Nephron (organoid): ENCODE results near the gene CCDC3.

Experiments
- H3K27ac Mint-ChIP-seq, 3 experiments: 2 replicates each; pipeline ENCODE4 v1.8.0; 2020; ENCODE audit warnings: mixed read lengths in 3 of 3, mild to moderate bottlenecking in 2 of 3, moderate library complexity in 1 of 3
- H3K27me3 Mint-ChIP-seq: 2 replicates; pipeline ENCODE4 v1.8.0; 2021; ENCODE audit warnings: low read depth, mild to moderate bottlenecking, moderate library complexity, mixed read lengths
- H3K36me3 Mint-ChIP-seq: 2 replicates; pipeline ENCODE4 v1.8.0; 2020; ENCODE audit warnings: low read depth, mixed read lengths
- H3K4me1 Mint-ChIP-seq: 2 replicates; pipeline ENCODE4 v1.8.0; 2020; ENCODE audit warnings: mixed read lengths
- H3K4me3 Mint-ChIP-seq, 3 experiments: 2 replicates each; pipeline ENCODE4 v1.8.0; 2020; ENCODE audit warnings: mild to moderate bottlenecking in 3 of 3, mixed read lengths in 3 of 3, moderate library complexity in 2 of 3
- H3K9me3 Mint-ChIP-seq: 2 replicates; pipeline ENCODE4 v1.8.0; 2020; ENCODE audit warnings: mixed read lengths
- CTCF ChIP-seq, 3 experiments: fragments of 200-600 bp; sonication (generic); IDR thresholded peaks; one replicate each; pipeline ENCODE4 v1.5.0; 2021; ENCODE audit warnings: antibody characterized with exemption in 3 of 3; ENCODE audit not compliant: unreplicated experiment in 3 of 3

The CCDC3 gene

GRCh38 chr10:13026873-13027272 is 25.4 kb upstream of the CCDC3 start:
- Mint-ChIP-seq H3K9me3 (peaks cover 41% of the 10 kb centered on the region), H3K4me1 (no peaks in the 10 kb centered on the region), H3K36me3 (no peaks in the 10 kb centered on the region), H3K27me3 (no peaks in the 10 kb centered on the region), H3K4me3 (no peak overlapping the region), H3K27ac (no peak overlapping the region)
- TF ChIP-seq CTCF (IDR thresholded peaks at IDR 0.05; ENCODE audit: unreplicated experiment in 3 of 3), result no peak

GRCh38 chr10:13023754-13024153 is 22.2 kb upstream of the CCDC3 start:
- H3K4me1 Mint-ChIP-seq, result no peaks in the 10 kb centered on the region
- peaks cover 33% of the 10 kb centered on the region for H3K9me3 Mint-ChIP-seq
- H3K27ac Mint-ChIP-seq, result no peak overlapping the region
- no peaks in the 10 kb centered on the region for H3K36me3 Mint-ChIP-seq
- no peak overlapping the region for H3K4me3 Mint-ChIP-seq
- TF ChIP-seq CTCF (IDR thresholded peaks at IDR 0.05; ENCODE audit: unreplicated experiment in 3 of 3), result no peak
- H3K27me3 Mint-ChIP-seq, result no peaks in the 10 kb centered on the region

GRCh38 chr10:13019280-13019679 is 17.8 kb upstream of the CCDC3 start:
- Mint-ChIP-seq H3K36me3 (no peaks in the 10 kb centered on the region), H3K27ac (no peak overlapping the region), H3K4me3 (no peak overlapping the region), H3K4me1 (peaks cover 16% of the 10 kb centered on the region), H3K27me3 (no peaks in the 10 kb centered on the region), H3K9me3 (peaks cover 14% of the 10 kb centered on the region)
- TF ChIP-seq CTCF (IDR thresholded peaks at IDR 0.05; ENCODE audit: unreplicated experiment in 3 of 3), result no peak

- no peaks in the 10 kb centered on the region for H3K27me3 Mint-ChIP-seq
- H3K4me3 Mint-ChIP-seq, result no peak overlapping the region
- H3K4me1 Mint-ChIP-seq, result peaks cover 16% of the 10 kb centered on the region
- no peak for TF ChIP-seq CTCF (IDR thresholded peaks at IDR 0.05; ENCODE audit: unreplicated experiment in 3 of 3)
- H3K36me3 Mint-ChIP-seq, result no peaks in the 10 kb centered on the region
- peaks cover 15% of the 10 kb centered on the region for H3K9me3 Mint-ChIP-seq
- H3K27ac Mint-ChIP-seq, result peak overlapping the region; percentile 79 to 93 (median 81)
These were observed 16.7 kb upstream of the CCDC3 start for GRCh38 chr10:13018171-13018570.

- H3K4me1 Mint-ChIP-seq, result peaks cover 16% of the 10 kb centered on the region
- TF ChIP-seq CTCF (IDR thresholded peaks at IDR 0.05; ENCODE audit: unreplicated experiment in 3 of 3), result no peak
- peak overlapping the region; percentile 69 to 96 (median 90) for H3K27ac Mint-ChIP-seq
- H3K4me3 Mint-ChIP-seq, result no peak overlapping the region
- no peaks in the 10 kb centered on the region for H3K27me3 Mint-ChIP-seq
- peaks cover 6% of the 10 kb centered on the region for H3K36me3 Mint-ChIP-seq
- peaks cover 19% of the 10 kb centered on the region for H3K9me3 Mint-ChIP-seq
These were observed 15.4 kb upstream of the CCDC3 start for GRCh38 chr10:13016886-13017285.

GRCh38 chr10:13016426-13016825 is 14.9 kb upstream of the CCDC3 start:
- H3K4me1 Mint-ChIP-seq, result peaks cover 16% of the 10 kb centered on the region
- H3K27ac Mint-ChIP-seq, result peak overlapping the region; percentile 69 to 96 (median 90)
- H3K36me3 Mint-ChIP-seq, result peaks cover 7% of the 10 kb centered on the region
- no peak for TF ChIP-seq CTCF (IDR thresholded peaks at IDR 0.05; ENCODE audit: unreplicated experiment in 3 of 3)
- no peaks in the 10 kb centered on the region for H3K27me3 Mint-ChIP-seq
- peak overlapping the region in 1 of 3 experiments; percentile 33 for H3K4me3 Mint-ChIP-seq
- H3K9me3 Mint-ChIP-seq, result peaks cover 23% of the 10 kb centered on the region
